ENCODE results near the gene HDGFL2.

Gene HDGFL2

DNA sequence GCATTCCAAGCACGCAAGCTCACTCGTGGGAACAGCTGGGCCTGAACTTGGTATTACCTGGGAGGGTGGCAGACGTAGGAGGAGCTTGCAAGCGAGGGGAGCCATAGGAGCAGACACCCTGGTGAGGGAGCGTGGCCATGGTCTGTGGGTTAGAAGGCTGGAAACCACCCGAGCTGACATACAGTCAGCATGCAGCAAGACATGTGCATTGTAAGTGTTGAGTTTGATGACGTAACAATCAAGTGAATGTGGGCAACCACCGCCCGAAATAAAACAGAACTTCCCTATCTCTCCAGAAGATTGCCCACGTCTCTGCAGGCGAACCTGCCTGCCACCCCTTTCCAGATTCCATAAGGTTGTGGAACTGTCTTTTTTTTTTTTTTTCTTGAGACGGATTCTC, 41.3 kb upstream of the HDGFL2 start:
- ChIA-PET CTCF (interaction anchor here (0.6 kb wide), 1 partner anchor 122 kb away, joined by 4 read pairs; no protein-coding TSS in a partner anchor), POLR2A (interaction anchor here (0.6 kb wide), 1 partner anchor 134 kb away, joined by 4 read pairs; no protein-coding TSS in a partner anchor)
- Histone ChIP-seq H3K36me3 (ENCODE audit: control insufficient read depth in 2 of 2, insufficient read depth in 1 of 2, low read length in 2 of 2) (peaks cover 60 to 85% of the 10 kb centered on the region in 2 experiments), H3K4me1 (ENCODE audit: control insufficient read depth, insufficient read depth, low read length) (no peaks in the 10 kb centered on the region), H3K4me3 (ENCODE audit: low read depth, low read length) (no peak overlapping the region), H3K27ac (ENCODE audit: extremely low read depth, low read depth, low read length) (no peak overlapping the region), H3K9me3 (ENCODE audit: control insufficient read depth, insufficient read depth, low read depth, low read length) (no peaks in the 10 kb centered on the region)
- no peak for TF ChIP-seq ZFHX2 (tag by site-specific recombination; conservative IDR thresholded peaks at IDR 0.05)
- TF ChIP-seq, protein P1, sequence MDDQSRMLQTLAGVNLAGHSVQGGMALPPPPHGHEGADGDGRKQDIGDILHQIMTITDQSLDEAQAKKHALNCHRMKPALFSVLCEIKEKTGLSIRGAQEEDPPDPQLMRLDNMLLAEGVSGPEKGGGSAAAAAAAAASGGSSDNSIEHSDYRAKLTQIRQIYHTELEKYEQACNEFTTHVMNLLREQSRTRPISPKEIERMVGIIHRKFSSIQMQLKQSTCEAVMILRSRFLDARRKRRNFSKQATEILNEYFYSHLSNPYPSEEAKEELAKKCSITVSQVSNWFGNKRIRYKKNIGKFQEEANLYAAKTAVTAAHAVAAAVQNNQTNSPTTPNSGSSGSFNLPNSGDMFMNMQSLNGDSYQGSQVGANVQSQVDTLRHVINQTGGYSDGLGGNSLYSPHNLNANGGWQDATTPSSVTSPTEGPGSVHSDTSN (CRISPR knock-in tag; IDR thresholded peaks at IDR 0.05) = no peak
- TF ChIP-seq ZNF184 (tag by site-specific recombination; IDR thresholded peaks at IDR 0.05) = no peak
- TF ChIP-seq HOXC10 (CRISPR knock-in tag; IDR thresholded peaks at IDR 0.05) = no peak
- TF ChIP-seq ZNF571 (tag by site-specific recombination; IDR thresholded peaks at IDR 0.05) = no peak
- TF ChIP-seq, protein P2, sequence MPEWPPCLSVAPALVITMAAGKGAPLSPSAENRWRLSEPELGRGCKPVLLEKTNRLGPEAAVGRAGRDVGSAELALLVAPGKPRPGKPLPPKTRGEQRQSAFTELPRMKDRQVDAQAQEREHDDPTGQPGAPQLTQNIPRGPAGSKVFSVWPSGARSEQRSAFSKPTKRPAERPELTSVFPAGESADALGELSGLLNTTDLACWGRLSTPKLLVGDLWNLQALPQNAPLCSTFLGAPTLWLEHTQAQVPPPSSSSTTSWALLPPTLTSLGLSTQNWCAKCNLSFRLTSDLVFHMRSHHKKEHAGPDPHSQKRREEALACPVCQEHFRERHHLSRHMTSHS (tag by site-specific recombination; IDR thresholded peaks at IDR 0.05) = no peak
- no peak for TF ChIP-seq ZBTB49 (tag by site-specific recombination; IDR thresholded peaks at IDR 0.05; ENCODE audit: low read depth)
- TF ChIP-seq YY2 (tag by site-specific recombination; IDR thresholded peaks at IDR 0.05) = no peak
- no peak for TF ChIP-seq TCF7L2 (IDR thresholded peaks at IDR 0.05; ENCODE audit: borderline replicate concordance, low read depth, low read length)
- no peak for TF ChIP-seq ZNF560 (tag by site-specific recombination; IDR thresholded peaks at IDR 0.05; ENCODE audit: borderline replicate concordance)
- no peak for TF ChIP-seq ZNF580 (tag by site-specific recombination; IDR thresholded peaks at IDR 0.05)
- TF ChIP-seq ZNF768 (tag by site-specific recombination; IDR thresholded peaks at IDR 0.05) = no peak
- TF ChIP-seq KLF9 (tag by site-specific recombination; IDR thresholded peaks at IDR 0.05; ENCODE audit: low read depth) = no peak
- TF ChIP-seq, protein P3, sequence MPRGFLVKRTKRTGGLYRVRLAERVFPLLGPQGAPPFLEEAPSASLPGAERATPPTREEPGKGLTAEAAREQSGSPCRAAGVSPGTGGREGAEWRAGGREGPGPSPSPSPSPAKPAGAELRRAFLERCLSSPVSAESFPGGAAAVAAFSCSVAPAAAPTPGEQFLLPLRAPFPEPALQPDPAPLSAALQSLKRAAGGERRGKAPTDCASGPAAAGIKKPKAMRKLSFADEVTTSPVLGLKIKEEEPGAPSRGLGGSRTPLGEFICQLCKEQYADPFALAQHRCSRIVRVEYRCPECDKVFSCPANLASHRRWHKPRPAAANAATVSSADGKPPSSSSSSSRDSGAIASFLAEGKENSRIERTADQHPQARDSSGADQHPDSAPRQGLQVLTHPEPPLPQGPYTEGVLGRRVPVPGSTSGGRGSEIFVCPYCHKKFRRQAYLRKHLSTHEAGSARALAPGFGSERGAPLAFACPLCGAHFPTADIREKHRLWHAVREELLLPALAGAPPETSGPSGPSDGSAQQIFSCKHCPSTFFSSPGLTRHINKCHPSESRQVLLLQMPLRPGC (tag by site-specific recombination; IDR thresholded peaks at IDR 0.05) = no peak
- no peak for TF ChIP-seq ZNF473 (tag by site-specific recombination; IDR thresholded peaks at IDR 0.05)
- no peak for TF ChIP-seq ZNF37A (tag by site-specific recombination; IDR thresholded peaks at IDR 0.05)
- TF ChIP-seq ZNF747 (tag by site-specific recombination; IDR thresholded peaks at IDR 0.05) = no peak
- TF ChIP-seq, protein P4, sequence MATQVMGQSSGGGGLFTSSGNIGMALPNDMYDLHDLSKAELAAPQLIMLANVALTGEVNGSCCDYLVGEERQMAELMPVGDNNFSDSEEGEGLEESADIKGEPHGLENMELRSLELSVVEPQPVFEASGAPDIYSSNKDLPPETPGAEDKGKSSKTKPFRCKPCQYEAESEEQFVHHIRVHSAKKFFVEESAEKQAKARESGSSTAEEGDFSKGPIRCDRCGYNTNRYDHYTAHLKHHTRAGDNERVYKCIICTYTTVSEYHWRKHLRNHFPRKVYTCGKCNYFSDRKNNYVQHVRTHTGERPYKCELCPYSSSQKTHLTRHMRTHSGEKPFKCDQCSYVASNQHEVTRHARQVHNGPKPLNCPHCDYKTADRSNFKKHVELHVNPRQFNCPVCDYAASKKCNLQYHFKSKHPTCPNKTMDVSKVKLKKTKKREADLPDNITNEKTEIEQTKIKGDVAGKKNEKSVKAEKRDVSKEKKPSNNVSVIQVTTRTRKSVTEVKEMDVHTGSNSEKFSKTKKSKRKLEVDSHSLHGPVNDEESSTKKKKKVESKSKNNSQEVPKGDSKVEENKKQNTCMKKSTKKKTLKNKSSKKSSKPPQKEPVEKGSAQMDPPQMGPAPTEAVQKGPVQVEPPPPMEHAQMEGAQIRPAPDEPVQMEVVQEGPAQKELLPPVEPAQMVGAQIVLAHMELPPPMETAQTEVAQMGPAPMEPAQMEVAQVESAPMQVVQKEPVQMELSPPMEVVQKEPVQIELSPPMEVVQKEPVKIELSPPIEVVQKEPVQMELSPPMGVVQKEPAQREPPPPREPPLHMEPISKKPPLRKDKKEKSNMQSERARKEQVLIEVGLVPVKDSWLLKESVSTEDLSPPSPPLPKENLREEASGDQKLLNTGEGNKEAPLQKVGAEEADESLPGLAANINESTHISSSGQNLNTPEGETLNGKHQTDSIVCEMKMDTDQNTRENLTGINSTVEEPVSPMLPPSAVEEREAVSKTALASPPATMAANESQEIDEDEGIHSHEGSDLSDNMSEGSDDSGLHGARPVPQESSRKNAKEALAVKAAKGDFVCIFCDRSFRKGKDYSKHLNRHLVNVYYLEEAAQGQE (tag by site-specific recombination; IDR thresholded peaks at IDR 0.05) = no peak
- no peak for TF ChIP-seq ZBTB10 (tag by site-specific recombination; IDR thresholded peaks at IDR 0.05)

Data from HEK293 (cell line).